ENCODE data around the gene KRTAP5-6. TPM values are rescaled to one million over a fixed set of nuclear protein-coding genes. Genes with fewer than 3 reads are reported as not detected.
A peak's percentile ranks its signal among the peaks of the same experiment; 100 is the strongest.

The KRTAP5-6 gene
- total RNA-seq, 2 donors from 2014 or later: not detected

DNA sequence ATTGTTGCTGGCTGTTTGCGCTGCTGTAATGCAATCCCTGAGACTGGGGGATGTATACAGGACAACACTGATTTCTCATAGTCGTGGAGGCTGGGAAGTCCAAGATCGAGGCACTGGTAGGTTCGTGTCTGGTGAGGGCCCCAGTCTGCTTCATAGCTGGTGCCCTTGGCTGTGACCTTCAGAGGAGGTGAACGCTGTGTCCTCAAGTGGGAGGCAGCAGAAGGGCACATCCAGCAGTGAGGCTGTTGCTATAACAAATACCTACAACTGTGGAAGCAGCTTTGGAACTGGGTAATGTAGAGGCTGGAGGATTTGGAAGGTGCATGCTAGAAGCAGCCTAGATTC, 46.1 kb upstream of the KRTAP5-6 start:
- no peak for DNase-seq (ENCODE audit: low spot score)
- no peaks in the 10 kb centered on the region for H3K9me3 ChIP-seq
- no peaks in the 10 kb centered on the region for H3K27me3 ChIP-seq
- no peak overlapping the region for H3K27ac ChIP-seq
- H3K4me1 ChIP-seq: no peaks in the 10 kb centered on the region
- no peaks in the 10 kb centered on the region for H3K36me3 ChIP-seq
- H3K4me3 ChIP-seq: no peak overlapping the region
- no peak for TF ChIP-seq CTCF (IDR thresholded peaks at IDR 0.05)

- no peak for TF ChIP-seq CTCF (IDR thresholded peaks at IDR 0.05)
- no peaks in the 10 kb centered on the region for H3K4me1 ChIP-seq
Measured at GRCh38 chr11:1651411-1651980, 45.5 kb upstream of the KRTAP5-6 start.

GRCh38 chr11:1652026-1652425, 45.0 kb upstream of the KRTAP5-6 start:
- Histone ChIP-seq H3K9me3 (no peaks in the 10 kb centered on the region), H3K27ac (no peak overlapping the region), H3K4me3 (no peak overlapping the region), H3K4me1 (no peaks in the 10 kb centered on the region), H3K27me3 (no peaks in the 10 kb centered on the region), H3K36me3 (no peaks in the 10 kb centered on the region)
- DNase-seq (ENCODE audit: low spot score): no peak
- no peak for TF ChIP-seq CTCF (IDR thresholded peaks at IDR 0.05)

More at GRCh38 chr11:1651411-1651980, 45.5 kb upstream of the KRTAP5-6 start:
- Histone ChIP-seq H3K9me3 (no peaks in the 10 kb centered on the region), H3K4me3 (no peak overlapping the region), H3K27ac (no peak overlapping the region), H3K36me3 (no peaks in the 10 kb centered on the region), H3K27me3 (no peaks in the 10 kb centered on the region)
- DNase-seq (ENCODE audit: low spot score): no peak

DNA sequence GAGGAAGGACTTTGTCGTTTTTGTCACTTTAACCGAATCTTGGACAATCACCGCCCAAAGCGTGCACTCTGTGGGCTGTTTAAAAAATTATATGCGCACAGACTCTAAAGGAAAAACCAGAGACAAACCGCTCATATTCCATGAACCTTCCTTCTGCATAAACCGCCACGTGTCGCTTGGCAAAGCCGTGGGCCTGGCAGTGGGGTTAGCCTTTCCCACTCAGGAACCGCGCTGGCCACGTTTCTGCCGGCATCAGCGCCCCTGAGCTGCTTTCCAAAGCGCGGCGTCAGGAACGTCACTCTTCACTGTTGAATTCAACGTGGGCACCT, 44.6 kb upstream of the KRTAP5-6 start:
- Histone ChIP-seq H3K9me3 (no peaks in the 10 kb centered on the region), H3K27me3 (no peaks in the 10 kb centered on the region), H3K36me3 (no peaks in the 10 kb centered on the region), H3K4me3 (no peak overlapping the region), H3K4me1 (no peaks in the 10 kb centered on the region), H3K27ac (no peak overlapping the region)
- no peak for DNase-seq (ENCODE audit: low spot score)
- TF ChIP-seq CTCF (IDR thresholded peaks at IDR 0.05): no peak

- Histone ChIP-seq H3K27ac (no peak overlapping the region), H3K9me3 (no peaks in the 10 kb centered on the region), H3K4me3 (no peak overlapping the region), H3K27me3 (no peaks in the 10 kb centered on the region), H3K36me3 (no peaks in the 10 kb centered on the region), H3K4me1 (no peaks in the 10 kb centered on the region)
- TF ChIP-seq CTCF (IDR thresholded peaks at IDR 0.05): peak; percentile 95 to 99
- peak; percentile 72 for DNase-seq (ENCODE audit: low spot score)
Measured at GRCh38 chr11:1652771-1653540, 44.0 kb upstream of the KRTAP5-6 start.

All from right atrium auricular region (tissue), 2 donors.